NCI-H2107 treated with DMSO at 0.1 percent for 48 hours (cell line): Measurements from ENCODE around the gene GORASP2.
"Not testable (repeated sequence)": the region's sequence is repeated elsewhere in the genome, so short reads cannot be mapped to it uniquely, and the experiment has no call there.

Experiments
- DNase-seq: peaks from one replicate; lab custom pipeline; 2025; ENCODE audit not compliant: unreplicated experiment; lab: John Stamatoyannopoulos, UW

The GORASP2 gene

DNA sequence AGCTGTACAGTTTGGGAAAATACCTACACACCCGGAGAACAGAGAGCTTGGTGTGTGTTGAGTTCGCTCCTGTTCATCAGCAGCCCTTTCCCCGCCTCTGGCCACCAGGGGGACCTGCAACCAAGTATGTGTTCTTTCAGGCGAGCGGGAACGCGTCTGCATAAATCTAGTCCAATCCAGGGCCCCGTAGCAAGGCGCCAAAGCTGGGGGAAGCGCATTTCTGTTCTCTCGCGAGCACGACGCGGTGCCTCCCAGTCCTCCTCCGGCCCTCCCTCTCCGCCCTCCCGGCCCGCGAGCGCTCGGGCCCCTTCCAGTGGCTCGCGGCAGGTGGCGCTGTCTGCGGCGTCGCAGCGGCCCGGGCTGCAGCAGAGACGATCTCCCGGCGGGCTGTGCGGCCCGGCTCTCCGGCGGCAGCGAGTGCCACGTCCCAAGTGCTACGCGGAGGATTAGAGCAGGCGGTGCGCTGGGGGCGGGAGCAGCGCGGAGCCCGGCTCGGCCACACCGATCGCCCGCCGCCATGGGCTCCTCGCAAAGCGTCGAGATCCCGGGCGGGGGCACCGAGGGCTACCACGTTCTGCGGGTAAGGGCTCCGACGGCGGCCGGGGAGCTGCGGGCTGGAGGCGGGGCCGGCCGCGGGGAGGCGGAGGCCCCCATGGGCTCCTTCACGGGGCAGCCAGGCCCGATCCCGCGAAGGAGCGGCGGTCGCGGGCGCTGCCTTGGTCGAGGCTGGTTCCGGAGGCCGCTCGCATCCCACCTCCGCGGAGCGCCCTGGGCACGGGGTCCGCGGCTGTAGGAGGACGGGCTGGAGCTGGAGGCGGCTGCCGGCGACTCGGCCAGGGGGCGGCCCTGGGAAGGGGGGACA is at the start of gene GORASP2:
TSS of gene GORASP2 (plus strand) at position 430 of the 862 bp plus-strand sequence. CDS start at position 518, 88 bp downstream.
- peak; percentile 93 for DNase-seq

GRCh38 chr2:170881840-170882239 is 47.2 kb upstream of the GORASP2 start:
- DNase-seq, result no peak

- DNase-seq, result no peak
Observed at GRCh38 chr2:170882758-170883157, 46.3 kb upstream of the GORASP2 start.

GRCh38 chr2:170883683-170884082 is 45.4 kb upstream of the GORASP2 start:
- no peak for DNase-seq

GRCh38 chr2:170885130-170885791 is 43.8 kb upstream of the GORASP2 start:
- no peak for DNase-seq

- DNase-seq, result no peak
Observed at GRCh38 chr2:170886386-170886785, 42.7 kb upstream of the GORASP2 start.

GRCh38 chr2:170887496-170887895 is 41.6 kb upstream of the GORASP2 start:
- no peak for DNase-seq

GRCh38 chr2:170887896-170888295 is 41.2 kb upstream of the GORASP2 start:
- no peak for DNase-seq

- DNase-seq, result no peak
Observed at GRCh38 chr2:170891893-170892292, 37.2 kb upstream of the GORASP2 start.

GRCh38 chr2:170892391-170892951 is 36.6 kb upstream of the GORASP2 start:
- DNase-seq, result no peak

GRCh38 chr2:170895023-170895757 is 33.9 kb upstream of the GORASP2 start:
- DNase-seq, result no peak

DNA sequence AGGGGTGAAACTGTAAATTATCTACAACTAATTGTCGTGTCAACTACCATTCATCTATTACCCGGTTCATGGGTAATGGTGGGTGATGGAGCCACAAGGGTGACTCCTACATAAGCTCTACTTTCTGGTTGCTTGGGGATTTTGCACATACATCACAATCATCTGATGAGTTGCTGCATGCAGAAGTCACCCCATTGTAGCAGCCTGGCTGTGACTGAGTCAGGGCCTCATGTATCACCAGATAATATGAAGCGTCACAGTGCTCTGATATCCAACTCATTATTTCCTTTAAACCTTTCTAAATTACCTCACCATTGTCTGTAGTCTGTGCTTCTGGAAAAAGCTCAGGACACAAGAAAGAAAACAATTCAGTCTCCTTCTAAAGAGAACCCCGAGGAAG is 32.4 kb upstream of the GORASP2 start:
- no peak for DNase-seq

DNA sequence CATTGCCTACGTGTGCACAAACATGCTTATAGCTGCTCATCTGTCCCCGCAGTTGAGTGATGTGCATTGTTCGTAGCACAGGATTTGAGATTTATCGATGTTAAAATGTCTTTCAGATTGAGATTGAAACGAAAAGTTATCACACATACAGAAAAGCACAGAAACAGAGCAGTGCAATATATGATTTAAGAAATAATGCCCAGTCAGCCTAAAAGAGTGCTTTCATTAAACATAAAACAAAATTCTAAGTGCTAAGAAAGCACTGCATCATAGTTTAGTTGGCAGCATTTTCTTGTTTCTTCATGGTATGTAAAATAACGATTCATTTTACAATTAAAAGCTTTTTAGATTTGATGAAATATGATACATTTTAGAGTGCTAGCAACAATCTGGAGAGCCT is 31.9 kb upstream of the GORASP2 start:
- DNase-seq, result no peak

DNA sequence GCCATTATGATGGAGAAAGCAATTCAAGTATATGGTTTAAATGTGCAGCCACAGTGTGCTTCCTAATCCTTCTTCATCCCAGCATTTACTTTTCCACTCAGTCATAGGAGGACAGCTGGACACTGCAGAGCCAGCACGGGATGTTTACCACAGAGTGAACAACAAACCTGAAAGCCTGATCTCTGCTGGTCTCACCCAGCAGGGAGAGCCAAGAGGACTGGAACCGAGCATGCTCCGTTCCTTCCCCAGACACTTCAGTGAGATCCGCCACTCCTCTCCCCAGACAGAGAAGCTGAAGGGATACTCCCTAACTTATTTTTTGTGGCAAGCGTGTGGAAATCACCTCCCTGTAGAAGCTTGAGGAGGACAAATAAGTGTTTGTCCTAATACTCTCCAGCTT is 23.2 kb upstream of the GORASP2 start:
- no peak for DNase-seq

DNA sequence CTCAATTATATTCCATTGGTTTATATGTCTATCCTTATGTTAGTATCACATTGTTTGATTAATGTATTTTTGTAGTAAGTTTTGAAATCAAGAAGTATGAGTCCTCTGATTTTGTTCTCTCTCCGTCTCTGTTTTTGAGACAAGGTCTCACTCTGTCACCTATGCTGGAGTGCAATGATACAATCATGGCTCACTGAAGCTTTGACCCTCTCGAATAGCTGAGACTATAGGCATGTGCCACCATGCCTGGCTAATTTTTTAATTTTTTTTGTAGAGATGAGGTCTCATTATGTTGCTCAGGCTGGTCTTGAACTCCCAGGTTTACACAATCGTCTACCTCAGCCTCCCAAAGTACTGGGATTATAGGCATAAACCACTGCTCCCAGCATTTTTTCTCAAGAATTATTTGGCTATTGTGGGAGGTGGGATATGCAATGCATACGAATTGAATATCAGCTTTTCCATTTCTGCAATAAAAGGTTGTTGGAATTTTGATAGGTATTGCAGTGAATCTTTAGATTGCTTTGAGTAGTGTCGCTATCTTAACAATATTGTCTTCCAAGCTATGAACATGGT is 17.7 kb upstream of the GORASP2 start:
- DNase-seq, result no peak

DNA sequence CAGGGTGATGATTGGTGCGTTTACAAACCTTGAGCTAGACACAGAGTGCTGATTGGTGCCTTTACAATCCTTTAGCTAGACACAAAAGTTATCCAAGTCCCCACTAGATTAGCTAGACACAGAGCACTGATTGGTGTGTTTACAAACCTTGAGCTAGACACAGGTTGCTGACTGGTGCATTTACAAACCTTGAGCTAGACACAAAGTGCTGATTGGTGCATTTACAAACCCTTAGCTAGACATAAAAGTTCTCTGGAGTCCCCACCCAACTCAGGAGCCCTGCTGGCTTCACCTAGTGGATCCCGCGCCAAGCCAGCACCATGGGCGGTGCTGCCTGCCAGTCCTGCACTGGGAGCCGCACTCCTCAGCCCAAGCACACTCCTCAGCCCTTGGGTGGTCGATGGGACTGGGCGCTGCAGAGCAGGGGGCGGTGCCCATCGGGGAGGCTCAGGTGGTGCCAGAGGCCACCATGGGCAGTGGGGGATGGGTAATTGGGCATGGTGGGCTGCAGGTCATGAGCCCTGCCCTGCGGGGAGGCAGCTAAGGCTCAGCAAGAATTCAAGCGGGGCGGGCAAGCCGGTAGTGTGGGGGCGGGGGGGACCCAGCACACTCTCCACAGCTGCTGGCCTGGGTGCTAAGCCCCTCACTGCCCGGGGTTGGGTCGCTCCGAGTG is 13.9 kb upstream of the GORASP2 start:
- not testable (repeated sequence) for DNase-seq

GRCh38 chr2:170917219-170917913 is 11.7 kb upstream of the GORASP2 start:
- DNase-seq, result no peak

DNA sequence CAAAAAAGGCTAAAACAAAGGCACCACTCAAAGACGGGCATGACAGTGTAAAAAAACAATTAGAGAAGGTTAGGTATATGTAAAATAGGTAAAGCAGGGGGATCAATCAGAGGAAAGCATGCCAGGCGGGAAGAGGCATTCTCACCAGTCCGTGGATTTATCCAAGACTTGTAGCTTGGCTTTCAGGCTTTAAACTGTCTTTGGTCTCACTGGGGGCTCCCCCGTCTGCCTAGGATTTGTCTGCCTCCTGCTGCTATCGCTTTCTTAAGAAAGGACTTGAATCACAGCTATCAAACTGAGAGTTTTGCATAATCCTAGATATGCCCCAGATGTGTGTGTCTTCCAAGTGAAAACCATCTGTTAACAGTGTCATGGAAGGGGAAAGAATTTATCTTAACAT is 11.1 kb upstream of the GORASP2 start:
- DNase-seq, result no peak

DNA sequence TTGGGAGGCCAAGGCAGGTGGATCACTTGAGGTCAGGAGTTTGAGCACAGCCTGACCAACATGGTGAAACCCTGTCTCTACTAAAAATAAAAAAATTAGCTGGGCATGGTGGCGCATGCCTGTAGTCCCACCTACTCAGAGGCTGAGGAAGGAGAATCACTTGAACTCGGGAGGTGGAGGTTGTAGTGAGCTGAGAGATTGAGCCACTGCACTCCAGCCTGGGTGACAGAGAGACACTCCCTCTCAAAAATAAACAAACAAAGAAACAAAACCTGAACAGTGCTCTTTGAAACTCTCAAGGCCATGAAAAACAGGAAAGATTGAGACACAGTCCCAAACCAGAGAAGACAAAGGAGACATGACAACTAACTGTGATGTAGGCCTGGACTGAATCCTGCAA is 7.2 kb upstream of the GORASP2 start:
- DNase-seq, result not testable (repeated sequence)
